Nephron (organoid): ENCODE data around the gene CYP4B1.

Source experiments
- H3K27ac Mint-ChIP-seq, 3 experiments: 2 replicates each; pipeline ENCODE4 v1.8.0; 2020; ENCODE audit warnings: mixed read lengths in 3 of 3, mild to moderate bottlenecking in 2 of 3, moderate library complexity in 1 of 3
- H3K27me3 Mint-ChIP-seq: 2 replicates; pipeline ENCODE4 v1.8.0; 2021; ENCODE audit warnings: low read depth, mild to moderate bottlenecking, moderate library complexity, mixed read lengths
- H3K36me3 Mint-ChIP-seq: 2 replicates; pipeline ENCODE4 v1.8.0; 2020; ENCODE audit warnings: low read depth, mixed read lengths
- H3K4me1 Mint-ChIP-seq: 2 replicates; pipeline ENCODE4 v1.8.0; 2020; ENCODE audit warnings: mixed read lengths
- H3K4me3 Mint-ChIP-seq, 3 experiments: 2 replicates each; pipeline ENCODE4 v1.8.0; 2020; ENCODE audit warnings: mild to moderate bottlenecking in 3 of 3, mixed read lengths in 3 of 3, moderate library complexity in 2 of 3
- H3K9me3 Mint-ChIP-seq: 2 replicates; pipeline ENCODE4 v1.8.0; 2020; ENCODE audit warnings: mixed read lengths
- TF ChIP-seq, protein P1 (sequence below), 3 experiments: fragments of 200-600 bp; sonication (generic); IDR thresholded peaks; one replicate each; pipeline ENCODE4 v1.5.0; 2021; ENCODE audit warnings: antibody characterized with exemption in 3 of 3; ENCODE audit not compliant: unreplicated experiment in 3 of 3

The CYP4B1 gene

DNA sequence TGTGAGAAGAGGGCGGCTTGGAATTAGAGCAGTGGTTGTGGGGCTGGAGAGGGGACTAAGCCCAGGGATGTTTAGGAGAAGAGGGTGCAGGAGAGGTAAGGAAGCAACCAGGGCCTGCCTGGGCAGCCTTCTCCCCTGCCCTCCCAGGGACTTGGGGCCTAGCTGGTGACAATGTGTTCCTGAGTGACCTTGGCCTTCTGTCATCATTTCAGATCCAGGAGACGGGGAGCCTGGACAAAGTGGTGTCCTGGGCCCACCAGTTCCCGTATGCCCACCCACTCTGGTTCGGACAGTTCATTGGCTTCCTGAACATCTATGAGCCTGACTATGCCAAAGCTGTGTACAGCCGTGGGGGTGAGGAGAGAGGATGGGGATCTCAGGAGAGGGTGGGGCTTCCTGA is 11.8 kb downstream of the CYP4B1 start:
- TF ChIP-seq, protein P1, sequence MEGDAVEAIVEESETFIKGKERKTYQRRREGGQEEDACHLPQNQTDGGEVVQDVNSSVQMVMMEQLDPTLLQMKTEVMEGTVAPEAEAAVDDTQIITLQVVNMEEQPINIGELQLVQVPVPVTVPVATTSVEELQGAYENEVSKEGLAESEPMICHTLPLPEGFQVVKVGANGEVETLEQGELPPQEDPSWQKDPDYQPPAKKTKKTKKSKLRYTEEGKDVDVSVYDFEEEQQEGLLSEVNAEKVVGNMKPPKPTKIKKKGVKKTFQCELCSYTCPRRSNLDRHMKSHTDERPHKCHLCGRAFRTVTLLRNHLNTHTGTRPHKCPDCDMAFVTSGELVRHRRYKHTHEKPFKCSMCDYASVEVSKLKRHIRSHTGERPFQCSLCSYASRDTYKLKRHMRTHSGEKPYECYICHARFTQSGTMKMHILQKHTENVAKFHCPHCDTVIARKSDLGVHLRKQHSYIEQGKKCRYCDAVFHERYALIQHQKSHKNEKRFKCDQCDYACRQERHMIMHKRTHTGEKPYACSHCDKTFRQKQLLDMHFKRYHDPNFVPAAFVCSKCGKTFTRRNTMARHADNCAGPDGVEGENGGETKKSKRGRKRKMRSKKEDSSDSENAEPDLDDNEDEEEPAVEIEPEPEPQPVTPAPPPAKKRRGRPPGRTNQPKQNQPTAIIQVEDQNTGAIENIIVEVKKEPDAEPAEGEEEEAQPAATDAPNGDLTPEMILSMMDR (IDR thresholded peaks at IDR 0.05; ENCODE audit: unreplicated experiment in 3 of 3) = no peak
- Mint-ChIP-seq H3K9me3 (peaks cover 11% of the 10 kb centered on the region), H3K36me3 (no peaks in the 10 kb centered on the region), H3K27ac (peak overlapping the region in 1 of 3 experiments; percentile 19), H3K4me1 (no peaks in the 10 kb centered on the region), H3K27me3 (peaks cover 10% of the 10 kb centered on the region), H3K4me3 (no peak overlapping the region)

DNA sequence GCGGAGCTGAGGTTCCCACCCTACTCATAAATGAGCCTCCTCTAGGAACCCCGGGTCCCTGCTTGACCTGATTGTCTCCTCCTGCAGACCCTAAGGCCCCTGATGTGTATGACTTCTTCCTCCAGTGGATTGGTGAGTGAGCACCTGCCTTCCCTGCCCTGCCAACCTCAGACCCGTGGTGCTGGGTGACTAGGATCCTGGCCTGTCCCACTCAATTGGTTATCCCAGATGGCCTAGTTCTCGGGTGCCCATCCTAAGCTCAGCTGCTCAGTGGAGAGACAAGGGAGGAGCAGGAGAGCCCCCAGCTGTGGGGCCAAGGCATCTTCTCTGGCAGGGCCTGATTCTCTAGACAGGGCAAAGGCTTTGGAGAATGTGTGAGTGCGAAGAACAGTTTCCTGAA is 12.2 kb downstream of the CYP4B1 start:
- no peaks in the 10 kb centered on the region for H3K36me3 Mint-ChIP-seq
- peaks cover 11% of the 10 kb centered on the region for H3K9me3 Mint-ChIP-seq
- H3K4me3 Mint-ChIP-seq = no peak overlapping the region
- peaks cover 8% of the 10 kb centered on the region for H3K27me3 Mint-ChIP-seq
- H3K4me1 Mint-ChIP-seq = no peaks in the 10 kb centered on the region
- H3K27ac Mint-ChIP-seq = no peak overlapping the region
- TF ChIP-seq, protein P1 (IDR thresholded peaks at IDR 0.05; ENCODE audit: unreplicated experiment in 3 of 3) = no peak

DNA sequence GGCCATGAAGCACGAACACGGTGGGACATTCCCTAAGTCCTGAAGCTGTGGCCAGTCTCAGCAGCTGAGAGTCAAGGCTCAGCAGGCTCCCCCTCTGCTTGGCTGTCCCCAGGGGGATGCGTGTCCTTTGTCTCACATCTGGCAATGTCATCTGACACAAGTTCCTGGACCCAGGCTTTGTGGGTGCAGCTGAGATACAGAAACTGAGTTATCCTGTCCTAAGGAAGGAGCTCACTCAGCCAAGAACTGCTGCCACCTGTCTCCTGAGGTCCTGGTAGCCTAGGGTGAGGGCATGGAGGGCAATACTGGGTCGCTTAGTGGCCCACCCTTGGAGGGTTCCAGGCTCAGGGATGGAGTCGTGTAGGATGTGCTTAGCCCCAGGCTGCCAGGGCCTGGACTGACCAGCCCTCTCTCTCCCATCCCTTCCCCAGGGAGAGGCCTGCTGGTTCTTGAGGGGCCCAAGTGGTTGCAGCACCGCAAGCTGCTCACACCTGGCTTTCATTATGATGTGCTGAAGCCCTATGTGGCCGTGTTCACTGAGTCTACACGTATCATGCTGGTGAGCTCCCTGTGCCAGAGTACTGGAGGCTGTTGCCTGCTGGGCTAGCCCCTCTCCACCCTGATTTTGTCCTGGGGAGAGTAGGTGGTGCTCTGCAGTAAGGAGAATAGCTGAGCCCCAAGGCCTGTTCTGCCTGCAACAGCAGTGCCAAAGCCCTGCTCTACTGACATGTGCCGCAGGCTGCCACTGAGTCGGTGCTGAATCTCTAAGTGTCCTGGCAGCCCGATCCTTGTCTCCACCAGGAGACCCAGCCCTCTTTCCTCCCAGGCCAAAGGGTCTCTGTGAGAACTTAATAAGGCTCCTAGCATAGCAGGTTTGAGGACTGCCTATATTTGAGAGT is 13.5 kb downstream of the CYP4B1 start:
- TF ChIP-seq, protein P1 (IDR thresholded peaks at IDR 0.05; ENCODE audit: unreplicated experiment in 3 of 3) = no peak
- Mint-ChIP-seq H3K9me3 (peaks cover 9% of the 10 kb centered on the region), H3K4me1 (no peaks in the 10 kb centered on the region), H3K27ac (no peak overlapping the region), H3K27me3 (peaks cover 5% of the 10 kb centered on the region), H3K36me3 (no peaks in the 10 kb centered on the region), H3K4me3 (no peak overlapping the region)

DNA sequence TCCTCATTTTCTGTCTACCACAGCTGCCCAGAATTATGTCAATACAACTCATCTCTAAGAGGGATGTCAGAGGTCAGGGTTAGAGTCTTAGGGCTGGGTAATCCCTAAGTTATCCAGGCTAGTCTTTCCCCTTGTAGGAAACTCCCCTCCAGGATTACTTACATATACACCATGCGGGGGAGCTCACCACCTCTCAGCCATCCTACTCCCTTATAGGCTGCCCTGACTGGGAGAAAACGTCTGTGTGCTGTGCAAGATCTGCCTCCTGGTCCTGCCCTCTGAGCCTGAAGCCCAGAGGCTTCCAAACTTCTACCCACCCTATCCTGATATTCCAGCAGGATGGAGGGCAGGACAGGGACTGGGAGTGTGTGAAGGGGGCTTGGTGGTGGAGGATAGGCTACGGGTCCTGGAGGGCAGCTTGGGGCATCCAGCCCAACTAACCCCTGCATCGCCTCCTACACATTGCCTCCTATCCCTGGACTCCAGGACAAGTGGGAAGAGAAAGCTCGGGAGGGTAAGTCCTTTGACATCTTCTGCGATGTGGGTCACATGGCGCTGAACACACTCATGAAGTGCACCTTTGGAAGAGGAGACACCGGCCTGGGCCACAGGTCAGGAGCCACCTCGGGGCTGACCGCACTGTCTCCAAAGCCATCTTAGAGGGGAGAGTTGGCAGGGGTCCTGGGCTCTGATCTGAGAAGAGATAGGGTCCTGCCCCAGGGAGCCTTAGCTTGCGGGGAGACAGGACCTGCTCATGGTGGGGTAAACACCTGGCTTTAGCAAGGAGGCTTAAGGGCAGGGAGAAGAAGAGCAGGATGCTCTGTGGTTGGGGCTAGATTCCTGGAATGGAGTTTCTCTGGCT is 14.4 kb downstream of the CYP4B1 start:
- TF ChIP-seq, protein P1 (IDR thresholded peaks at IDR 0.05; ENCODE audit: unreplicated experiment in 3 of 3) = no peak
- Mint-ChIP-seq H3K27ac (no peak overlapping the region), H3K4me1 (no peaks in the 10 kb centered on the region), H3K36me3 (no peaks in the 10 kb centered on the region), H3K4me3 (no peak overlapping the region), H3K27me3 (no peaks in the 10 kb centered on the region), H3K9me3 (peaks cover 3% of the 10 kb centered on the region)

DNA sequence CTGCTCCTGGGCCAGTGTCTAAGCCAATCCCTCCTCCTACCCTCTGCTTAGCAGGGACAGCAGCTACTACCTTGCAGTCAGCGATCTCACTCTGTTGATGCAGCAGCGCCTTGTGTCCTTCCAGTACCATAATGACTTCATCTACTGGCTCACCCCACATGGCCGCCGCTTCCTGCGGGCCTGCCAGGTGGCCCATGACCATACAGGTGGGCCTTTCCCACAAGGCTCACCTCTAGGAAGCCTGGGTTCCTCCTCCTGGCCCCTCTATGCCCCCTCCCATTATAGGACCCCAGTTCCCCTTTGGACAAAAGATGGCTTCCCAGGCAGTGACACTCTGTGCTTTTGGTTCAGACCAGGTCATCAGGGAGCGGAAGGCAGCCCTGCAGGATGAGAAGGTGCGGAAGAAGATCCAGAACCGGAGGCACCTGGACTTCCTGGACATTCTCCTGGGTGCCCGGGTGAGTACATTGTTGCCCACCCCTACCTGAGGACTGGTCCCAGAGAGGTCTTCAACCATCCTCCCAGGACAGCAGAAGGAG is 15.1 kb downstream of the CYP4B1 start:
- Mint-ChIP-seq H3K27me3 (no peaks in the 10 kb centered on the region), H3K4me1 (no peaks in the 10 kb centered on the region), H3K27ac (no peak overlapping the region), H3K4me3 (no peak overlapping the region), H3K9me3 (peaks cover 3% of the 10 kb centered on the region), H3K36me3 (no peaks in the 10 kb centered on the region)
- TF ChIP-seq, protein P1 (IDR thresholded peaks at IDR 0.05; ENCODE audit: unreplicated experiment in 3 of 3) = no peak
